Kidney (tissue), 14 donors: Measurements from ENCODE around the gene SEPTIN12. TPM values are rescaled to one million over a fixed set of nuclear protein-coding genes. Genes with fewer than 3 reads are reported as not detected.

Experiments
- DNase-seq, 5 donors: peaks; one replicate each; pipeline ENCODE4 v3.0.0-alpha.2; 2013 to 2020
- FAIRE-seq: peaks from 2 replicates; lab custom pipeline; 2012; peaks lifted over from hg19 to GRCh38; lab: Jason Lieb, UNC
- H3K27ac ChIP-seq, 2 donors: one replicate each; pipeline ENCODE4 v1.7.0; 2013; ENCODE audit warnings: low read depth in 2 of 2, low read length in 2 of 2, inconsistent platforms in 1 of 2
- H3K27me3 ChIP-seq: one replicate; pipeline ENCODE4 v1.7.1; 2013; ENCODE audit warnings: low read length, inconsistent platforms; ENCODE audit not compliant: control insufficient read depth, insufficient read depth
- H3K36me3 ChIP-seq, 3 donors: one replicate each; pipeline versions ENCODE4 v1.7.0 to v1.7.1; 2013; ENCODE audit warnings: low read length in 3 of 3, control low read depth in 1 of 3, inconsistent platforms in 1 of 3; ENCODE audit not compliant: insufficient read depth in 3 of 3, control insufficient read depth in 2 of 3
- H3K4me1 ChIP-seq, 3 donors: one replicate each; pipeline versions ENCODE4 v1.7.0 to v1.7.1; 2013; ENCODE audit warnings: low read length in 3 of 3, inconsistent platforms in 1 of 3, low read depth in 1 of 3; ENCODE audit not compliant: control insufficient read depth in 2 of 3, insufficient read depth in 2 of 3
- H3K4me3 ChIP-seq, 3 donors: one replicate each; pipeline versions ENCODE4 v1.7.0 to v1.8.1; 2013; ENCODE audit warnings: low read length in 3 of 3, control low read depth in 1 of 3, inconsistent platforms in 1 of 3
- H3K9ac ChIP-seq, 3 donors: one replicate each; pipeline versions ENCODE4 v1.7.0 to v1.7.1; 2013; ENCODE audit warnings: low read length in 3 of 3, control low read depth in 1 of 3, inconsistent platforms in 1 of 3
- H3K9me3 ChIP-seq, 3 donors: one replicate each; pipeline versions ENCODE4 v1.7.0 to v1.7.1; 2013; ENCODE audit warnings: low read length in 3 of 3, control low read depth in 1 of 3, inconsistent platforms in 1 of 3; ENCODE audit not compliant: control insufficient read depth in 2 of 3, insufficient read depth in 1 of 3
- intact Hi-C: fragments of 100-400 bp; cut with DNase I; formaldehyde crosslinking; loops from one replicate; pipeline ENCODE4 v1.11.1; 2022
- polyA plus RNA-seq: library from polyadenylated mRNA; stranded (reverse); fragments of 350-450 nt; fragmentation: Illumina TruSeq; extraction: RNeasy Lipid Tissue Mini Kit (QIAGEN cat#74804); gene quantifications from one replicate; pipeline ENCODE4 v1.2.3, GENCODE V29; 2014; ENCODE audit warnings: low read depth, low replicate concordance; ENCODE audit not compliant: insufficient read depth
- total RNA-seq: library from RNA; stranded (reverse); fragmentation: NEBNext Ultra II Directional; extraction: Animal tissue kit (Norgen Biotek cat#: 25700); gene quantifications from one replicate; pipeline ENCODE4 v1.2.1, GENCODE V29; 2021
- TF ChIP-seq, protein P1 (sequence below): IDR thresholded peaks from 3 replicates; pipeline ENCODE4 v1.5.1; 2012; ENCODE audit warnings: mild to moderate bottlenecking, moderate library complexity, borderline replicate concordance; ENCODE audit not compliant: insufficient read depth; ENCODE audit errors: extremely low read depth
- donor health status: control.
- donor health status: control.
- donor health status: control.
- donor health status: control.
- donor health status: control.
- donor health status: DM: yes; HTN: yes; CAD: no.
- donor health status: Normal renal cell carcinoma (clear cell type).

SEPTIN12 gene
- total and polyA plus RNA-seq, 2 donors from 2014 or later: not detected

DNA sequence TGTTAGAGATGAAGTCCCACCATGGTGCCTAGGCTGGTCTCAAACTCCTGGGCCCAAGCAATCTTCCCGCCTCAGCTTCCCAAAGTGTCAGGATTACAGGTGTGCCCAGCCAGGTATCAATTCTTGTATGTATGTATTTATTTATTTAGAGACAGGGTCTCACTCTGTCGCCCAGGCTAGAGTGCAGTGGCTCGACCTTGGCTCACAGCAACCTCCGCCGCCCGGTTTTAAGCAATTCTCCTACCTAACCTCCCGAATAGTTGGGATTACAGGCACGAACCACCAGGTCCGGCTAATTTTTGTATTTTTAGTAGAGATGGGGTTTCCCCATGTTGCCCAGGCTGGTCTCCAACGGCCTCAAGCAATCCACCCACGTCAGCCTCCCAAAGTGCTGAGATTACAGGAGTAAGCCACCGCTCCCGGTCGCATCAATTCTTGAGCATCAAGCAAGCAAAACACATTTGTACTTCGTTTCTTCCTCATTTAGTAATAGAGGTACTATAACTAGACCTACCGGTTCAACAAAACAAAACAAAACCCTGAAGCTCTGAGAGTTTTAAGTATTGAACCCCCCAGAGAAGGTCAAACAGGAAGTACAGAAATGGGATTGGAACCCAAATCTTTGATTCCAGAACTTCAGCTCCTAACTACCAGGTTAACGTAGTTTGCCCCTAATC lies 20.1 kb downstream of the SEPTIN12 start:
- Histone ChIP-seq H3K27me3 (no peaks in the 10 kb centered on the region), H3K36me3 (peaks cover 0 to 9% (median 6%) of the 10 kb centered on the region in 3 donors), H3K4me1 (peaks cover 0 to 16% (median 4%) of the 10 kb centered on the region in 3 donors), H3K9me3 (no peaks in the 10 kb centered on the region), H3K27ac (peak overlapping the region; percentile 87 to 89), H3K4me3 (peak overlapping the region; percentile 66 to 93 (median 79)), H3K9ac (peak overlapping the region; percentile 9 to 85 (median 50))
- DNase-seq (peak in 2 of 5 donors; percentile 22 to 59), FAIRE-seq (no peak)
- intact Hi-C loops: no loop called here
- TF ChIP-seq, protein P1, sequence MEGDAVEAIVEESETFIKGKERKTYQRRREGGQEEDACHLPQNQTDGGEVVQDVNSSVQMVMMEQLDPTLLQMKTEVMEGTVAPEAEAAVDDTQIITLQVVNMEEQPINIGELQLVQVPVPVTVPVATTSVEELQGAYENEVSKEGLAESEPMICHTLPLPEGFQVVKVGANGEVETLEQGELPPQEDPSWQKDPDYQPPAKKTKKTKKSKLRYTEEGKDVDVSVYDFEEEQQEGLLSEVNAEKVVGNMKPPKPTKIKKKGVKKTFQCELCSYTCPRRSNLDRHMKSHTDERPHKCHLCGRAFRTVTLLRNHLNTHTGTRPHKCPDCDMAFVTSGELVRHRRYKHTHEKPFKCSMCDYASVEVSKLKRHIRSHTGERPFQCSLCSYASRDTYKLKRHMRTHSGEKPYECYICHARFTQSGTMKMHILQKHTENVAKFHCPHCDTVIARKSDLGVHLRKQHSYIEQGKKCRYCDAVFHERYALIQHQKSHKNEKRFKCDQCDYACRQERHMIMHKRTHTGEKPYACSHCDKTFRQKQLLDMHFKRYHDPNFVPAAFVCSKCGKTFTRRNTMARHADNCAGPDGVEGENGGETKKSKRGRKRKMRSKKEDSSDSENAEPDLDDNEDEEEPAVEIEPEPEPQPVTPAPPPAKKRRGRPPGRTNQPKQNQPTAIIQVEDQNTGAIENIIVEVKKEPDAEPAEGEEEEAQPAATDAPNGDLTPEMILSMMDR: no peak

DNA sequence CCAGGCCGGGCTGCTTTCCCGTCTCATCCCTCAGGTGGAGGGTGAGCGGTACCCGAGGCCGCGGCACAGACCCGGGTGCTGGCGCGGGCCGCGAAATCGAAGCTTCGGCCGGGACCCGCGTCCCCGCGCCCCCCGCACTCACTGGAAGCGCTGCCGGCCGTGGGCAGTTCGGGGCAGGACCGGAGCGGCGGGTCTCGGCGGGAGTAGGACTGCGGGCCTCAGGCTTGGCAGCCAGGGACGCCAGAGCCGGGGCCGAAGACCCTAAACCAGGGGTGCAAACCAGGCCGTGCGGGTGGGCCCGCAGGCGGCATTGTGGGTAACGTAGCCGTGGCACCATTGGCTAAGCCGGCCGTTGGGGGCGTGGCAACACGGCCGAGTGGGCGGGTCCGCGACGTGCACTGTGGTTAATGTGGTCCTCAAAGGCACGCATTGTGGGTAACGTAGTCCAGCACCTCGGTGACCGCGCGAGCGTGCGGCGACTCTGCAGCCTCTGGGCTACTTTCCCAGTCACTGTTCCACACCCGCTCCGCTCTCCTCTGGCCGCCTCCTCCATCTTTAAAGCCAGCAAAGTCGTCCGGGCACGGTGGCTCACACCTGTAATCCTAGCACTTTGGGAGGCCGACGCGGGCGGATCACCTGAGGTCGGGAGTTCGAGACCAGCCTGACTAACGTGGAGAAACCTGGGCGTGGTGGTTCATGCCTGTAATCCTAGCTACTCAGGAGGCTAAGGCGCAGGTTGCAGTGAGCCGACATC lies 21.1 kb downstream of the SEPTIN12 start, which contains the start of gene ZNF500:
TSS of gene ZNF500 (minus strand) at position 288 of the 754 bp plus-strand sequence. CDS start 1,184 bp downstream, outside the sequence.
- Histone ChIP-seq H3K9me3 (no peaks in the 10 kb centered on the region), H3K27ac (peak within 1 kb of the TSS; percentile 22 to 89), H3K4me3 (peak within 1 kb of the TSS; percentile 69 to 93 (median 79)), H3K4me1 (peaks cover 0 to 16% (median 4%) of the 10 kb centered on the region in 3 donors), H3K27me3 (no peaks in the 10 kb centered on the region), H3K36me3 (peaks cover 0 to 11% (median 6%) of the 10 kb centered on the region in 3 donors), H3K9ac (peak within 1 kb of the TSS; percentile 54 to 86 (median 54))
- TF ChIP-seq, protein P1: no peak
- DNase-seq: peak; percentile 98 to 99 (median 98)
- intact Hi-C loops: no loop called here
- peak; percentile 50 for FAIRE-seq

DNA sequence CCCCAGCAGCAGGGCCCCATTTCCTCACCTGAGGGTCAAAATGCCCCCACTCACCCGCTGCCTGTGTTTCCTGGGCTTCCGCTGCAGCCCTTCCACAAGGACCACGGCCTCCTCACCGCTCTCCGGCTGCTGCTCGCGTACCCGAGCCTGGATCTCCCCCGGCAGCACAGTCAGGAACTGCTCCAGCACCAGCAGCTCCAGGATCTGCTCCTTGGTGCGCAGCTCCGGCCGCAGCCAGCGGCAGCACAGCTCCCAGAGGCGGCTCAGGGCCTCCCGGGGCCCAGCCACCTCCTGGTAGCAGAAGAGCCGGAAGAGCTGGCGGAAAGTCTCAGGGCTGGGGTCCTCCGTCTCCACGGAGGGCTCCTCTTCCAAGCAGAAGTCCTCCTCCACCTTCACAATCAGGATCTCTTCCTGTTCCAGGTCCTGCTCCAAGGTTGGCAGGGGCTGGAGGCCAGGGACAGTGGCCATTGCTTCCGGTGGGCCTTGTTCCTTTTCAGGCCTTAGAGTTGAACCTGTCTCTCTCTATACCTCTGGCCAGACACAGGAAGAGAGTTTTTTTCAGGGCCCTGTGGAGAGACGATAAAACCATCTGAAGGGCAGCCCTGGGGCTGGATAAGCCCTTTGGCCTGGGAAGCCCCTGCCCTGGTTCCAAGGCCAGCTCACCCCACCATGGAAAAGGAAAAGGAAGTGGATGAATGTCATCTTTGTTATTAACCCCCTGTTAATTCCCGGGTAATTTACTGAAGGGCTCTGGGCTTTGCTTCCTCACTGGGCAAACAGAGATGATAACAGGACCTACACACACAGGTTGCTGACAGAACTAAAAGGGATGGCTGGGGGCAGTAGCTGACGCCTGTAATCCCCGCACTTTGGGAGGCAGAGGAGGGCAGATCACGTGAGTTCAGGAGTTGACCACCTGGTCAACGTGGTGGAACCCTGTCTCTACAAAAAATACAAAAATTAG lies 22.4 kb downstream of the SEPTIN12 start:
- no peak for FAIRE-seq
- no peaks in the 10 kb centered on the region for H3K27me3 ChIP-seq
- no peaks in the 10 kb centered on the region for H3K9me3 ChIP-seq
- H3K27ac ChIP-seq: no peak overlapping the region
- H3K36me3 ChIP-seq: peaks cover 0 to 13% (median 6%) of the 10 kb centered on the region in 3 donors
- DNase-seq: no peak
- TF ChIP-seq, protein P1: no peak
- H3K9ac ChIP-seq: peak overlapping the region in 2 of 3 donors; percentile 54 to 86
- intact Hi-C loops: no loop called here
- H3K4me1 ChIP-seq: peaks cover 0 to 16% (median 4%) of the 10 kb centered on the region in 3 donors
- H3K4me3 ChIP-seq: peak overlapping the region; percentile 69 to 79 (median 77)
